Astrocyte of the spinal cord (primary cell): ENCODE results near the gene MUC2.

Source experiments
- DNase-seq: peaks from one replicate; pipeline ENCODE4 v3.0.0; 2011; ENCODE audit warnings: low read depth, low spot score
- H3K4me3 ChIP-seq: 2 replicates; pipeline ENCODE4 v1.5.1; 2011; ENCODE audit warnings: low read depth, mild to moderate bottlenecking, low read length, moderate library complexity
- in situ Hi-C: cut with HindIII; loops from 2 replicates; pipeline ENCODE4 v1.10.0; 2017; ENCODE audit warnings: low sequenced_read_pairs
- TF ChIP-seq, protein P1 (sequence below): IDR thresholded peaks from 2 replicates; pipeline ENCODE4 v1.5.1; 2012; ENCODE audit warnings: low read depth, mild to moderate bottlenecking, low read length, inconsistent platforms

MUC2 gene

DNA sequence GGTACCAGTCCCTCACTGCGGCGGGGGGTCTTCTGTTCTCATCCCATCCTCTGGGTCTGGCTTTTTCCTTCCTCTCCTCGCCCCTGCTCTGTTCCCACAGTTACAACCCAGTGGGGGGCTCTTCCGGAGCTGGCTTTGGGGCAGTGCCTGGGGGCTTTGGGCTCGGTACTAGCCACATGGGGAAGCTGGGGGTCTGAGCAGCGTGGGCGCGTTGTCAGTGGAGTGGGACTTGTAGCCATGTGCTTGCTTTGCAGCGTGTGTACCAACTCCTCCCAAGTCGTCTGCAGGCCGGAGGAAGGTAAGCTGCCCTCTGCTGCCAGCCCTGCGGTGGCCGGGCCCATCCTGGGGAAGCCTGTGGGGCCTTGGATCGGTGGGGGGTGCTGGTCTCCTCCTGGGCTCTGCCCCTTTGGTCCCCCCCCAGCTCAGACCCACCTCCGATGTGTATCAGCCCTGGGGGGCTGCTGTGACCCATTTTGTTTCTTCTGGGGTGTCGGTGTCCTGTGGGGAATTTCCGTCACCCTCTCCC is 17.5 kb downstream of the MUC2 start:
- in situ Hi-C loops, result no loop called here
- H3K4me3 ChIP-seq, result no peak overlapping the region
- TF ChIP-seq, protein P1, sequence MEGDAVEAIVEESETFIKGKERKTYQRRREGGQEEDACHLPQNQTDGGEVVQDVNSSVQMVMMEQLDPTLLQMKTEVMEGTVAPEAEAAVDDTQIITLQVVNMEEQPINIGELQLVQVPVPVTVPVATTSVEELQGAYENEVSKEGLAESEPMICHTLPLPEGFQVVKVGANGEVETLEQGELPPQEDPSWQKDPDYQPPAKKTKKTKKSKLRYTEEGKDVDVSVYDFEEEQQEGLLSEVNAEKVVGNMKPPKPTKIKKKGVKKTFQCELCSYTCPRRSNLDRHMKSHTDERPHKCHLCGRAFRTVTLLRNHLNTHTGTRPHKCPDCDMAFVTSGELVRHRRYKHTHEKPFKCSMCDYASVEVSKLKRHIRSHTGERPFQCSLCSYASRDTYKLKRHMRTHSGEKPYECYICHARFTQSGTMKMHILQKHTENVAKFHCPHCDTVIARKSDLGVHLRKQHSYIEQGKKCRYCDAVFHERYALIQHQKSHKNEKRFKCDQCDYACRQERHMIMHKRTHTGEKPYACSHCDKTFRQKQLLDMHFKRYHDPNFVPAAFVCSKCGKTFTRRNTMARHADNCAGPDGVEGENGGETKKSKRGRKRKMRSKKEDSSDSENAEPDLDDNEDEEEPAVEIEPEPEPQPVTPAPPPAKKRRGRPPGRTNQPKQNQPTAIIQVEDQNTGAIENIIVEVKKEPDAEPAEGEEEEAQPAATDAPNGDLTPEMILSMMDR, result no peak
- DNase-seq, result no peak

DNA sequence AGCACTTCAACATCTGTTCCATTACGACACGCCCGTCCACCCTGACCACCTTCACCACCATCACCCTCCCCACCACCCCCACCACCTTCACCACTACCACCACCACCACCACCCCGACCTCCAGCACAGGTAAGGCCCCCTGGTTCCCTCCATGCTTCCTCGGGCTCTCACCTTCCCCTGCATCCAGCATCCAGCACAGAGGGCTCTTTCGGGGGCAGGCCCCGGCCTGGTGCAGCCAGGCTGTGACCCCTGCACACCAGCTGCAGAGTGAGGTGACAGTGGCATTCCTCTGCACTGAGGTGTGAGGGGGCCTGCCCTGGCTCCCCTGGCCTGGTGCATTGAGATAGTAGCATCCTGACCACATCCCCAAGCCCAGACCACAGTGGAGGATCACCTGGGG is 18.2 kb downstream of the MUC2 start:
- H3K4me3 ChIP-seq, result no peak overlapping the region
- TF ChIP-seq, protein P1, result no peak
- DNase-seq, result no peak
- in situ Hi-C loops, result no loop called here

DNA sequence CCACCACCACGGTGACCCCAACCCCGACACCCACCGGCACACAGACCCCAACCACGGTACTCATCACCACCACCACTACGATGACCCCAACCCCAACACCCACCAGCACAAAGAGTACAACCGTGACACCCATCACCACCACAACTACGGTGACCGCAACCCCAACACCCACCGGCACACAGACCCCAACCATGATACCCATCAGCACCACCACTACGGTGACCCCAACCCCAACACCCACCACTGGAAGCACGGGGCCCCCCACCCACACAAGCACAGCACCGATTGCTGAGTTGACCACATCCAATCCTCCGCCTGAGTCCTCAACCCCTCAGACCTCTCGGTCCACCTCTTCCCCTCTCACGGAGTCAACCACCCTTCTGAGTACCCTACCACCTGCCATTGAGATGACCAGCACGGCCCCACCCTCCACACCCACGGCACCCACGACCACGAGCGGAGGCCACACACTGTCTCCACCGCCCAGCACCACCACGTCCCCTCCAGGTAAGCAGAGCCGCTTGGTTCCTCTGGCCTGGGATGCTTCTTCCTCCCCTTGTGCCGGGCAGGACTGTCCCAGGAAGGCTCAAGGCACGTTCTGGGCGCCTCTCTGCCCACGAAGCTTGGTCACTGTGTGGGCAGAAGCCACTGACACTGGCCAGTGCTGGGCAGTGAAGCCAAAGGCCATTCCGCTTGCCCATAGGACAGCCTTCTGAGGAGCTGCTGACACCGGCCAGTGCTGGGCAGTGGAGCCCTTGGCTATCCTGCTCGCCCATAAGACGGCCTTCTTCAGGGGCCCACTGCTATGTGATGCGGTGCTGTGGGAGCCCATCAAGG is 25.1 kb downstream of the MUC2 start:
- TF ChIP-seq, protein P1, result no peak
- in situ Hi-C loops, result no loop called here

DNA sequence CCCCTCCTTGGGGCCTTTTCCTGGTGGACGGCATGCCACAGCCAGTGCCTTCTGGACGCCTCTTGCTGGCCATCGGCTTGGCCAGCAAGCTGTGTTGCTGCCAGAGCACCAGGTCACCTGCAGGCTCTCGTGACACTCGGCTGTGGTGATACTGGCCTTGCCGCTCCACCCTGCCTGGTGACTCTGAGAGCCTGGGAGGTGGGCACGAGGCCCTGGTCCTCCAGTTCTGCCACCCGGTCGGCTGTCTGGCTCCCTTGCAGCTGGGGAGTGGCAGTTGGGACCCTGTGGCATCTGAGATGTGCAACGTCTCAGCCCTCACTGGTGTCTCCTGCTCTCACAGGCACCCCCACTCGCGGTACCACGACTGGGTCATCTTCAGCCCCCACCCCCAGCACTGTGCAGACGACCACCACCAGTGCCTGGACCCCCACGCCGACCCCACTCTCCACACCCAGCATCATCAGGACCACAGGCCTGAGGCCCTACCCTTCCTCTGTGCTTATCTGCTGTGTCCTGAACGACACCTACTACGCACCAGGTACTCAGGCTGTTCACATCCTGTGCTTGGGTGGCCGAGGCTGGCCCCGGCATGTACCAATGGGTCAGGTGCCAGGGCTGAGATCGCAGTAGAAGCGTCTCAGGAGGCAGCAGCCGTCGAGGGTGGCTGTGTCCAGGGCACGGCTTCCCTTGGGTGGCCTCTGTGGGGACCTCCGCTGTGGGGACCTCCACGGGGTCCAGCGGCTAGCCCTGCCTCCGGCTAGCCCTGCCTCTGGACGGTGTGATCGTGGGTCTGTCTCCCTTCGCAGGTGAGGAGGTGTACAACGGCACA is 26.0 kb downstream of the MUC2 start:
- DNase-seq, result no peak
- TF ChIP-seq, protein P1, result no peak
- no peak overlapping the region for H3K4me3 ChIP-seq
- in situ Hi-C loops, result no loop called here

More for the DNA sequence above, 25.1 kb downstream of the MUC2 start:
- H3K4me3 ChIP-seq, result no peak overlapping the region
- no peak for DNase-seq

DNA sequence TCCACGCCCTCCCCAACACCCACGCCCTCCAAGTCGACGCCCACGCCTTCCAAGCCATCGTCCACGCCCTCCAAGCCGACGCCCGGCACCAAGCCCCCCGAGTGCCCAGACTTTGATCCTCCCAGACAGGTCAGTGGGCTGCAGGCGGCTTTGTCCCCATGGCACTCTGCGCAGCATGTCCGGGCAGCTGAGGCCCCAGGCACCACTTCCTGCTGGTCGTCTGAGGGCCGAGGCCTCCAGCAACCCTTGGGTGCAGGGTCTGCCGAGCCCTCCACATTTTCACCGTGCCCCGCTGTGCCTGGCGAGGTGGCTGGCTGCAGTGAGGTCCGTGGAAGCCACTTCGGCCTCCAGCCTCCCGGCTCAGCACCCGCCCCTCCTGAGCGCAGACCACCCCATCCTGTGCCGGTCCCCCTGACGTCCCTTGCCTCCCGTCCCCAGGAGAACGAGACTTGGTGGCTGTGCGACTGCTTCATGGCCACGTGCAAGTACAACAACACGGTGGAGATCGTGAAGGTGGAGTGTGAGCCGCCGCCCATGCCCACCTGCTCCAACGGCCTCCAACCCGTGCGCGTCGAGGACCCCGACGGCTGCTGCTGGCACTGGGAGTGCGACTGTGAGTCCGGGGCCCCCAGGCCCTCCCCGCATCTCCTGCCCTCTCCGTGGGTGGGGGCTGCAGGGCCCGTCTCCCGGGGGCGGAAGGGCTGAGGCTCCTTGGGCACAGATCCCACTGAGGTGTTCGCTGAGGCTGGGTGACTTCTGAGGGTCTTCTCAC is 26.8 kb downstream of the MUC2 start:
- no peak overlapping the region for H3K4me3 ChIP-seq
- in situ Hi-C loops, result no loop called here
- DNase-seq, result no peak
- TF ChIP-seq, protein P1, result no peak
